MM.1S (cell line): Measurements from ENCODE around the gene DIS3L2.

ENCODE experiments used
- CTCF ChIP-seq: fragments of 300-600 bp; sonication (generic); IDR thresholded peaks from 2 replicates; pipeline ENCODE4 v1.5.1; 2016; ENCODE audit warnings: antibody characterized with exemption, low read length, mixed read lengths
- EZH2 ChIP-seq: fragments of 300-600 bp; sonication (generic); optimal IDR thresholded peaks from 2 replicates; pipeline ENCODE3; 2017; ENCODE audit warnings: low read depth, mild to moderate bottlenecking, antibody characterized with exemption, low read length, mixed read lengths
- EZH2phosphoT487 ChIP-seq: fragments of 300-600 bp; sonication (generic); IDR thresholded peaks from 2 replicates; pipeline ENCODE4 v1.6.1; 2018; ENCODE audit warnings: antibody characterized with exemption, low read length

GRCh38 chr2:232276733-232277313 lies 315.3 kb downstream of the DIS3L2 start:
- TF ChIP-seq CTCF (no peak), EZH2phosphoT487 (no peak), EZH2 (no peak)
